Gastrocnemius medialis (tissue), 4 donors: Measurements from ENCODE around the gene AVPR2. TPM values are rescaled to one million over a fixed set of nuclear protein-coding genes. Genes with fewer than 3 reads are reported as not detected.

Experiments
- ATAC-seq, 2 donors: fragments of 150-250 bp; one replicate each; pipeline ENCODE4 v1.9.1; 2016
- DNase-seq, 2 donors: peaks; one replicate each; pipeline ENCODE4 v3.0.0-alpha.2; 2019
- H3K27ac ChIP-seq, 4 donors: fragments of 200-600 bp; sonication (generic); 1 replicate in 1 of 4; 2 replicates in 3 of 4; pipeline ENCODE4 v1.5.1; 2016 to 2018; ENCODE audit warnings: mild to moderate bottlenecking in 2 of 4, moderate library complexity in 1 of 4
- H3K27me3 ChIP-seq, 3 donors: fragments of 200-600 bp; sonication (generic) in 2 of 3; 1 replicate in 1 of 3; 2 replicates in 2 of 3; pipeline versions ENCODE4 v1.5.1 to v1.6.0; 2016 to 2019; ENCODE audit warnings: mild to moderate bottlenecking in 1 of 3, moderate library complexity in 1 of 3
- H3K36me3 ChIP-seq, 2 donors: fragments of 200-600 bp; sonication (generic) in 1 of 2; one replicate each; pipeline ENCODE4 v1.5.1; 2017 to 2018
- H3K4me1 ChIP-seq, 2 donors: fragments of 200-600 bp; sonication (generic) in 1 of 2; one replicate each; pipeline ENCODE4 v1.5.1; 2016 to 2017; ENCODE audit warnings: mild to moderate bottlenecking in 2 of 2
- H3K4me3 ChIP-seq, 4 donors: fragments of 200-600 bp; sonication (generic) in 3 of 4; 1 replicate in 1 of 4; 2 replicates in 3 of 4; pipeline ENCODE4 v1.5.1; 2016 to 2019; ENCODE audit warnings: mild to moderate bottlenecking in 2 of 4
- H3K9me3 ChIP-seq, 3 donors: fragments of 200-600 bp; sonication (generic) in 2 of 3; 1 replicate in 1 of 3; 2 replicates in 2 of 3; pipeline ENCODE4 v1.5.1; 2016 to 2019
- POLR2A ChIP-seq, 2 donors: fragments of 450-650 bp; IDR thresholded peaks; one replicate each; pipeline ENCODE4 v1.6.1; 2017; ENCODE audit warnings: antibody characterized with exemption in 2 of 2, mild to moderate bottlenecking in 2 of 2, moderate library complexity in 2 of 2
- in situ Hi-C, 4 donors: fragments of 200-750 bp; cut with MboI; loops; one replicate each; pipeline versions ENCODE4 v1.15.0 to v1.8.0; 2017; ENCODE audit warnings: low sequenced_read_pairs in 4 of 4
- intact Hi-C: fragments of 100-400 bp; cut with DNase I; formaldehyde crosslinking; loops from one replicate; pipeline ENCODE4 v1.15.1; 2023; ENCODE audit warnings: low total_unique reads
- total RNA-seq, 4 donors: library from RNA; depleted of rRNA; stranded (reverse); fragments of >200 nt; gene quantifications; one replicate each; pipeline versions ENCODE4 v1.1.0 to v1.2.3, GENCODE V29; 2016
- TF ChIP-seq, protein P1 (sequence below), 5 experiments: fragments of 450-650 bp in 3 of 5; fragments of 200-600 bp in 2 of 5; sonication (generic) in 2 of 5; IDR thresholded peaks in 4 of 5; conservative IDR thresholded peaks in 1 of 5; 1 replicate in 4 of 5; 2 replicates in 1 of 5; pipeline ENCODE4 v1.5.1; 2016 to 2019; ENCODE audit warnings: antibody characterized with exemption in 5 of 5, mild to moderate bottlenecking in 3 of 5, moderate library complexity in 3 of 5

The AVPR2 gene
- total RNA-seq, 4 donors from 2014 or later = 1.5 to 3.8 (median 2.0) TPM

DNA sequence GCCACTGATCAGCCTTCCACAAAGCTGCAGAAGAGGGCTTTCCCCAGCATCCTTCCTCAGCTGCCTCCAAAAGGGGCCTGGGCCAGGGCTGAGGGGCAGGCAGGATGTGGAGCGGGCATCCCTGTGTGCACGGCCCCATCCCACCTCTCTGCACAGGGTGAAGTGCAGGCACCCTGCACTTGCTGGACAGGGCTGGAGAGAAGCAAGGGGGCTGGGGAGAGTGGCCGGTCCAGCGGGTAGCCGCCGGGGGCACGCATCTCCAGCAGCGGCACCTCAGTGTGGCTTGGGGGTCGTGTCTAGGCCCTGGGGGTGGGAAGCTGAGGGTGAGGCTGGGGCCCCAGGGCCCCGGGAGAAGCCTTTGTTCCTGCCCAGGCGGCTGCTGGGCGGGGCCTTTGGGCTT, 3.0 kb downstream of the AVPR2 start:
- Histone ChIP-seq H3K9me3 (no peaks in the 10 kb centered on the region), H3K4me3 (no peak overlapping the region), H3K27ac (no peak overlapping the region), H3K4me1 (no peaks in the 10 kb centered on the region), H3K36me3 (no peaks in the 10 kb centered on the region), H3K27me3 (no peaks in the 10 kb centered on the region)
- ATAC-seq (no peak), DNase-seq (no peak)
- intact Hi-C loops = no loop called here
- TF ChIP-seq, protein P1, sequence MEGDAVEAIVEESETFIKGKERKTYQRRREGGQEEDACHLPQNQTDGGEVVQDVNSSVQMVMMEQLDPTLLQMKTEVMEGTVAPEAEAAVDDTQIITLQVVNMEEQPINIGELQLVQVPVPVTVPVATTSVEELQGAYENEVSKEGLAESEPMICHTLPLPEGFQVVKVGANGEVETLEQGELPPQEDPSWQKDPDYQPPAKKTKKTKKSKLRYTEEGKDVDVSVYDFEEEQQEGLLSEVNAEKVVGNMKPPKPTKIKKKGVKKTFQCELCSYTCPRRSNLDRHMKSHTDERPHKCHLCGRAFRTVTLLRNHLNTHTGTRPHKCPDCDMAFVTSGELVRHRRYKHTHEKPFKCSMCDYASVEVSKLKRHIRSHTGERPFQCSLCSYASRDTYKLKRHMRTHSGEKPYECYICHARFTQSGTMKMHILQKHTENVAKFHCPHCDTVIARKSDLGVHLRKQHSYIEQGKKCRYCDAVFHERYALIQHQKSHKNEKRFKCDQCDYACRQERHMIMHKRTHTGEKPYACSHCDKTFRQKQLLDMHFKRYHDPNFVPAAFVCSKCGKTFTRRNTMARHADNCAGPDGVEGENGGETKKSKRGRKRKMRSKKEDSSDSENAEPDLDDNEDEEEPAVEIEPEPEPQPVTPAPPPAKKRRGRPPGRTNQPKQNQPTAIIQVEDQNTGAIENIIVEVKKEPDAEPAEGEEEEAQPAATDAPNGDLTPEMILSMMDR (IDR thresholded peaks at IDR 0.05 in 4 of 5, conservative IDR thresholded peaks at IDR 0.05 in 1 of 5) = no peak
- no peak for TF ChIP-seq POLR2A (IDR thresholded peaks at IDR 0.05)
- in situ Hi-C loops = no loop called here

DNA sequence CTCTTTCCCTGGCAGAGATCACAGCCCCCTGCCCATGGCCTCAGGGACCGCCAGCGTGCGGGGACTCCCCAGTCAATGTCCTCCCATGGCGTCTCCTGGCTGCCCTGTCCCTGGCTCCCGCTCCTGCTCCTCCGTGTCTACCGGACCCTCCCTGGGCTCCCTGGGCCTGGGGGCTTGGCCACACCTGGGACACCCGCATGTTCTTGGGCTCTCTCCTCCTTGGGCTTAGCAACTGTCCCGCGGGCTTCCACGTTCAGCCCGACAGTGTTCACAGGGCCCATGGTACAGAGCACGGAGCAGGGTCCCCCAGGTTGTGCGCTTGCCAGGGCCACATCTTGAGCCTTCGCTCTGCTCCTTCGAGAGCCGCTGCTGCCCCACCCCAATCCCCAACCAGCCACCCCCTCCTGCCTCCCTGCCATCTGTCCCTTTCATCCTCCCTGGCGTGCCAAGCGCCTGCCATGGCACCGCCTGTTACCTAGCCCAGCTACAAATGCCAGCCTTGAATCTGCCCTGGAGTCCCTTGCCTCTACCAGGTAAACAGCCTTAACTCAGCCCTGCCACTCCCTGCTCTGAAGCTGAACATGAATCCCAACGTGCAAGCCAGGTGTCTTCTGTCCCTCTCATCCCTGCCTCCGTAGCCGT, 3.9 kb downstream of the AVPR2 start:
- no peak for TF ChIP-seq POLR2A (IDR thresholded peaks at IDR 0.05)
- TF ChIP-seq, protein P1 (IDR thresholded peaks at IDR 0.05 in 4 of 5, conservative IDR thresholded peaks at IDR 0.05 in 1 of 5) = no peak
- Histone ChIP-seq H3K27ac (no peak overlapping the region), H3K4me1 (no peaks in the 10 kb centered on the region), H3K4me3 (no peak overlapping the region), H3K9me3 (no peaks in the 10 kb centered on the region), H3K27me3 (no peaks in the 10 kb centered on the region), H3K36me3 (no peaks in the 10 kb centered on the region)
- ATAC-seq (no peak), DNase-seq (no peak)
- intact Hi-C loops = no loop called here
- in situ Hi-C loops = no loop called here

DNA sequence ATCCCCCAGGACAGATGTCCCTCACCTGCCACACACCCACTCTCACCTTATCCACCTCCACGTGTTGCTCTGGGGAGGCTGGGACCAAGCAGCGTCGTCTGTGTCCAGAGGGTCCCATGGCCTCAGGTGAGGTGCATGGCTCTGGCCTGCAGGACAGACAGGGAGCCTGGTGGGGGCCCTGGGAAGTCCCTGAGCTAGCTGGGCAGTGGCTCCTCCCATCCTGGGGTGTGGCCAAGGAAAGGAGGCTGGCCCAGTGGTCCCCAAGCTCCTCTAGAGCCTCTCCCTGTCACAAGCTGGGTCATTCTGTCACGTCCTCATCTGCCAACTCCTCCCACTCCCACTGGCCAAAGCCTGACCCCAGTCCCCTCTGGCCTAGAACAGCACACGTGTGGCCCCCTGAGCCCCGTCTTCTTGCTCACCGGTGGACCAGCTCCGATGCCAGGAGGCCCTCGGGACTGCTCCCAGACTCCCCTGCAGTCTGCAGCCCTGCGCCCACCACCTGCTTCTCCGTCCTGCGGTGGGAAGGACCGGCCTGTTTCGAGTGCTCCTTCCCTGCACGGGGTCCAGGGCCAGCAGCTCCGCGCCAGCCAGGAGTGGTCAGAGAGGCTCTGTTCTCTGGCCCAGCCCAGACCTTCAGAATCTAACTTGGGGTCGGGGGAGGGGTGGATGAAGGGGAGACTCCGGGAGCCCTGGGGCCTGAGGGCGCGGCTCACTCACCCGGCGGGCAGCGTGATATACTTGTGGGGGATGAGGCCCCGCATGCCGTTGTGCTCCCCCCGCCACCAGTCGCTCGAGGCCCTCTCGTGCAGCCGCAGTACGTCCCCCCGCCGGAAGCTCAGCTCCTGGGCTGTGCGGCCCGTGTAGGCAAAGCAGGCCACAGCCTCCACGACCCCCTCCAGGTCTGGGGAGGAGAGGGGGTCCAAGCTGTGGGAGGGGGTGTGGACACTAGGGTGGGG, 4.8 kb downstream of the AVPR2 start:
- Histone ChIP-seq H3K27me3 (no peaks in the 10 kb centered on the region), H3K4me3 (no peak overlapping the region), H3K4me1 (no peaks in the 10 kb centered on the region), H3K9me3 (no peaks in the 10 kb centered on the region), H3K27ac (no peak overlapping the region), H3K36me3 (no peaks in the 10 kb centered on the region)
- in situ Hi-C loops (no loop called here), intact Hi-C loops (no loop called here)
- TF ChIP-seq, protein P1 (IDR thresholded peaks at IDR 0.05 in 4 of 5, conservative IDR thresholded peaks at IDR 0.05 in 1 of 5) = no peak
- no peak for TF ChIP-seq POLR2A (IDR thresholded peaks at IDR 0.05)
- ATAC-seq = no peak
- DNase-seq = no peak

DNA sequence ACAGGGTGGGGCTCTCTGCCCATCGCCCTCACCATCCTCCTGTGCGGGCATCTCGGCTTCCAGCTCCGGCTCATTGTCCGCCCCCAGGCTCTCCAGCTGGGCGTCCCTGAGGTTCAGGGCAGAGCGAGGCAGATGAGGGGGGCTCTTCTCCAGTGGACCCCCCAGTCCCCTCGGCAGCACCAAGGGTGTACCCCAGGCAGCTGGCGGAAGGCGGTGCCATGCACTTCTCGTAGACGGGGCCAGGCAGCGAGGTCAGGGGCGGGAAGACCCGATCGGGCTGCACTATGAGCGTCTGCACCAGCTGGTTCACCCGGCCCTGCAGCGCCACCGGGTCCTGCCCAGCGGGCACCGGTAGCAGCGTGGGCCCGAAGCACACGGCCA, 5.5 kb downstream of the AVPR2 start:
- H3K4me3 ChIP-seq = no peak overlapping the region
- H3K4me1 ChIP-seq = no peaks in the 10 kb centered on the region
- in situ Hi-C loops (no loop called here), intact Hi-C loops (no loop called here)
- no peak for ATAC-seq
- TF ChIP-seq, protein P1 (IDR thresholded peaks at IDR 0.05 in 4 of 5, conservative IDR thresholded peaks at IDR 0.05 in 1 of 5) = no peak
- no peak for TF ChIP-seq POLR2A (IDR thresholded peaks at IDR 0.05)
- DNase-seq = no peak
- no peaks in the 10 kb centered on the region for H3K9me3 ChIP-seq
- no peaks in the 10 kb centered on the region for H3K27me3 ChIP-seq
- no peak overlapping the region for H3K27ac ChIP-seq
- H3K36me3 ChIP-seq = no peaks in the 10 kb centered on the region
